ENCODE measurements around the gene PDE1C. TPM values are rescaled to one million over a fixed set of nuclear protein-coding genes. Genes with fewer than 3 reads are reported as not detected.

PDE1C gene
- total and polyA plus RNA-seq, 3 donors from 2014 or later: 7.6 to 9.5 (median 9.5) TPM

DNA sequence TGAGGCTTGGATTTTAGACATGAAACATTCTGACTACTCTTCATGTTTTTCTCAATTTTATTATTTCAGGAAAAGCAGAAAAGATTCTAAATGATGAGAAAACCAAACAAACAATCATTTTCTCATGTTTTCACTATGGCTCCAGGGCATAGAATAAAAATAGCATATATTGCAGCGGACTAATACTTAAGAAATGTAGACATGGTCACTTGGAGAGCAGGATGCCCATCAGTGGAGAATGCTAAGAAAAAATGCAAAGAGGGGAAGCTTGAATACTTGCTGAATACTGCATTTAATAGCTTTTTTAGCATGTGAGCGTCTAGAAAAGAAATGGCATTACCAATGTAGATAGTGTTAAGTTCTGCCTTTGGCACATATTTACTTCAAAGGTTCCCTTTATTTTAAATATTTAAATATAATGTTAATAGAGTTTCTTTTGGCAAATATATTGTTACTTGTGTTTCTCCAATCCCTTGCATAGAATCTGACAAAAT, 275.3 kb downstream of the PDE1C start:
- TF ChIP-seq POLR2A (IDR thresholded peaks at IDR 0.05): no peak
- TF ChIP-seq, protein P1, sequence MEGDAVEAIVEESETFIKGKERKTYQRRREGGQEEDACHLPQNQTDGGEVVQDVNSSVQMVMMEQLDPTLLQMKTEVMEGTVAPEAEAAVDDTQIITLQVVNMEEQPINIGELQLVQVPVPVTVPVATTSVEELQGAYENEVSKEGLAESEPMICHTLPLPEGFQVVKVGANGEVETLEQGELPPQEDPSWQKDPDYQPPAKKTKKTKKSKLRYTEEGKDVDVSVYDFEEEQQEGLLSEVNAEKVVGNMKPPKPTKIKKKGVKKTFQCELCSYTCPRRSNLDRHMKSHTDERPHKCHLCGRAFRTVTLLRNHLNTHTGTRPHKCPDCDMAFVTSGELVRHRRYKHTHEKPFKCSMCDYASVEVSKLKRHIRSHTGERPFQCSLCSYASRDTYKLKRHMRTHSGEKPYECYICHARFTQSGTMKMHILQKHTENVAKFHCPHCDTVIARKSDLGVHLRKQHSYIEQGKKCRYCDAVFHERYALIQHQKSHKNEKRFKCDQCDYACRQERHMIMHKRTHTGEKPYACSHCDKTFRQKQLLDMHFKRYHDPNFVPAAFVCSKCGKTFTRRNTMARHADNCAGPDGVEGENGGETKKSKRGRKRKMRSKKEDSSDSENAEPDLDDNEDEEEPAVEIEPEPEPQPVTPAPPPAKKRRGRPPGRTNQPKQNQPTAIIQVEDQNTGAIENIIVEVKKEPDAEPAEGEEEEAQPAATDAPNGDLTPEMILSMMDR (IDR thresholded peaks at IDR 0.05): no peak
- H3K4me3 ChIP-seq: no peak overlapping the region
- no peak overlapping the region for H3K27ac ChIP-seq
- WGBS, 2 donors: 88 to 90% methylated on average over 2 of the region's 2 CpGs
- H3K27me3 ChIP-seq: no peaks in the 10 kb centered on the region
- DNase-seq: no peak
- H3K4me1 ChIP-seq: no peaks in the 10 kb centered on the region
- H3K9me3 ChIP-seq: no peaks in the 10 kb centered on the region
- H3K36me3 ChIP-seq (ENCODE audit: low read depth, missing control alignments): no peaks in the 10 kb centered on the region
- intact Hi-C loops (cut with DNase I; ENCODE audit: low total_unique reads): no loop called here

DNA sequence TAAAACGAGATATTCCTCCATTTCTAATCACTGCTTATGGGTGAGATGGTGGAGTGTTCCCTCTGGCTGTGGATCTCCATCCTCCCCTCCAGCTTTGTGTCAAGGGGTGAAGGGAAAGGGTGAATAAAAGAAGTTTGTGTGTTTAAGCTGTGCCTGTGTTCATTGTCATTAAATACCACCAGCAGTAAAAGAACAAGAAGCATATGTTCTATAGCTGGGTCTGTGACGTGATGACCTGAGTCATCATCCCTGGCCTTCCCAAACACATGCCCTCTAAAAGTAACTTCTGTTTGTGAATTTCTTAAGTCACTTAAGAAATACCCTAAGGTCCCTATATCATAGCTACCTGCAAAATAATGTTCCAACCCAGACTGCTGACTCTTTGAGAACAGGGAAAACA, 278.3 kb downstream of the PDE1C start:
- H3K27ac ChIP-seq: no peak overlapping the region
- TF ChIP-seq, protein P1 (IDR thresholded peaks at IDR 0.05): no peak
- no peak for TF ChIP-seq POLR2A (IDR thresholded peaks at IDR 0.05)
- H3K36me3 ChIP-seq (ENCODE audit: low read depth, missing control alignments): no peaks in the 10 kb centered on the region
- DNase-seq: no peak
- H3K4me1 ChIP-seq: no peaks in the 10 kb centered on the region
- H3K9me3 ChIP-seq: no peaks in the 10 kb centered on the region
- H3K27me3 ChIP-seq: no peaks in the 10 kb centered on the region
- intact Hi-C loops (cut with DNase I; ENCODE audit: low total_unique reads): no loop called here
- 74 to 84% methylated on average over 2 of the region's 2 CpGs for WGBS, 2 donors
- H3K4me3 ChIP-seq: no peak overlapping the region

DNA sequence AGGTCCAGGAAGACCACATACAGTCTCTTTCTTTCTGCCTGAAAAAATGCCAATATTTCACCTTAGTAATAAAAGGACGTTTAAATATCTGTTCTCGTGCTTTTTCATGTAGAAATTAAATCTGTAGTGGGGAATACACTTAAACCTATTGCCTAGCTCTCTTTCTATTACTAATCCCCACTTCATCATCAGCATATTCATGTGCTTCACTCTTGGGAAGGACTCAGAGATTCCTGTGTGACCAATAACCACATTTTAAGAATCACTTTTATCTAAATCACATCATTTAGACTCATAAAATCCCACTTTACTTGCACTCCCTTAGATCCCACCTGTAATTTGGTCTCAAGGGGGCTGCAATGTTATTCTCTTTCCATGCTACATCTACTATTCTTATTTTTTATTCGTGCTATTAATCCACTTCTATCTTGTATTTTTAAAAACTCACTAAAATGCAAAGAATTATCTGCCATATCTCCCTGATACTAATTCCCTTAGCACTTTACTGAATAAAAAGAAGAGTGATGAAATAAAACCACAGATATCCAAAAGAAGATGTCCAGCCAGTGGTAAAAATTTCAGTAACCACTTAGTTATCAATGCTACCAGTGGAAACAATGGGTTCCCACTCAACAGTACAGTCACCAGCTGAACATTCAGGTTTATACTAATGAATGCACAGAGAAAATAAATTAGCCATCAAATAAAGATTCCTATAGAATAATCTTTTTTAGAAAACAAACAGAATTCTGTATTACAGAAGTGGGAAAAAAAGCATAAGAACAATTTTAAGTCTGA, 281.1 kb downstream of the PDE1C start:
- intact Hi-C loops (cut with DNase I; ENCODE audit: low total_unique reads): no loop called here
- Histone ChIP-seq H3K4me3 (no peak overlapping the region), H3K27ac (no peak overlapping the region), H3K4me1 (no peaks in the 10 kb centered on the region), H3K27me3 (no peaks in the 10 kb centered on the region), H3K36me3 (ENCODE audit: low read depth, missing control alignments) (no peaks in the 10 kb centered on the region), H3K9me3 (no peaks in the 10 kb centered on the region)
- no peak for DNase-seq
- TF ChIP-seq, protein P1 (IDR thresholded peaks at IDR 0.05): no peak
- TF ChIP-seq POLR2A (IDR thresholded peaks at IDR 0.05): no peak
- 78 to 82% methylated on average over 3 of the region's 3 CpGs for WGBS, 2 donors

DNA sequence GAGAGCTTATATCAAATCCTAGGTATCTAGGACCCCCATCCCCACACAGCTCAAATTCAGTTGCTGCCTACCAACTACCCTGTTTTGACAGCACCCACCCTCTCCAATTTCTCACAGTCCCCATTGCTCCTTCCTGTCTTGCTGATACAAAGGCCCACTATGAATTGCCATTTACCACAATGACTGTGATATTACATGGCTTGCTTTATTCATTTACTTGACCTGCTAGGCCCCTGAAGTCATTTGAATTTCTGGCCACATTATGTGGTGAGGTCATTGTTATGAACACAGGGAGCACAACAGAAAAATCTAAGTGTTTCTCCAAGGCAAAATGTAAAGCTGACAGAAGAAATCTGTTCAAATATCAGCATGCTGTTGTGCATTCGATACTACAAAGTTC, 281.8 kb downstream of the PDE1C start:
- intact Hi-C loops (cut with DNase I; ENCODE audit: low total_unique reads): no loop called here
- no peaks in the 10 kb centered on the region for H3K36me3 ChIP-seq (ENCODE audit: low read depth, missing control alignments)
- H3K27me3 ChIP-seq: no peaks in the 10 kb centered on the region
- no peak for DNase-seq
- no peaks in the 10 kb centered on the region for H3K4me1 ChIP-seq
- H3K9me3 ChIP-seq: no peaks in the 10 kb centered on the region
- WGBS, 2 donors: 84 to 95% methylated on average over 1 of the region's 1 CpG
- TF ChIP-seq, protein P1 (IDR thresholded peaks at IDR 0.05): no peak
- no peak for TF ChIP-seq POLR2A (IDR thresholded peaks at IDR 0.05)
- no peak overlapping the region for H3K4me3 ChIP-seq
- H3K27ac ChIP-seq: no peak overlapping the region

DNA sequence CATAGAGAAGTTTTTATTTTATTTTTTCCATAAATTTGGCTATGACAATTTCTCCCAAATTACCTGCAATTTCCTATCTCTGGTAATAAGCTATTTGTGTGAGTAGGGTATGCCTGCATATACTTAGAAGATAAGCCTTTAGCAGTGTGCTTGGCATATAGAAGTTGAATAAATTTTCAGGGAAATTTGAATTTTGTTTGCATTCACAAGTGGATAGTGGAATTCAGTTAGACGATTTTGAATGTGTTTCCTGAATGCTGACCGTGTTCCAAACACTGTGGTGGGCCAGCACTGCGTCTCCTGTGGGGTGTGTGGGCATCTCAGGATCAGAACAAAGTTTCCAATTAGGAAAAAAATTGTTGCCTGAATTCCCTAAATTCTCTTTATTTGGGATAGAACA, 283.9 kb downstream of the PDE1C start:
- Histone ChIP-seq H3K4me1 (no peaks in the 10 kb centered on the region), H3K9me3 (no peaks in the 10 kb centered on the region), H3K4me3 (no peak overlapping the region), H3K27ac (no peak overlapping the region), H3K27me3 (no peaks in the 10 kb centered on the region), H3K36me3 (ENCODE audit: low read depth, missing control alignments) (no peaks in the 10 kb centered on the region)
- TF ChIP-seq, protein P1 (IDR thresholded peaks at IDR 0.05): no peak
- TF ChIP-seq POLR2A (IDR thresholded peaks at IDR 0.05): no peak
- intact Hi-C loops (cut with DNase I; ENCODE audit: low total_unique reads): no loop called here
- WGBS, 2 donors: 91 to 92% methylated on average over 3 of the region's 3 CpGs
- no peak for DNase-seq
